A673 (cell line): ENCODE results near the gene NTNG1. TPM values are rescaled to one million over a fixed set of nuclear protein-coding genes. Genes with fewer than 3 reads are reported as not detected.
A peak's percentile ranks its signal among the peaks of the same experiment; 100 is the strongest.

Experiments
- BruUV-seq: library from RNA; stranded (reverse); fragments of 400-500 nt; replicated peaks from 2 replicates; lab custom pipeline; 2021; lab: Mats Ljungman, UMichigan
- CTCF ChIA-PET: fragments of 300-600 bp; sonication (Branson Sonifier 250); formaldehyde crosslinking; loops from one replicate; lab custom pipeline; 2022; ENCODE audit warnings: antibody characterized with exemption; lab: Charles Lee
- POLR2A ChIA-PET: fragments of 300-600 bp; sonication (Branson Sonifier 250); formaldehyde crosslinking; loops from one replicate; lab custom pipeline; 2022; ENCODE audit warnings: antibody characterized with exemption; ENCODE audit not compliant: low non-redundant PET; lab: Charles Lee
- DNase-seq: peaks from one replicate; pipeline ENCODE4 v3.0.0-alpha.2; 2015; ENCODE audit warnings: low spot score
- H3K27ac ChIP-seq: fragments of 200-600 bp; sonication (generic); 2 replicates; pipeline ENCODE4 v1.5.1; 2016; ENCODE audit warnings: mixed run types, low read depth, mild to moderate bottlenecking, mixed read lengths, antibody characterized with exemption, low read length; ENCODE audit not compliant: poor library complexity, severe bottlenecking
- H3K27me3 ChIP-seq: fragments of 200-600 bp; sonication (generic); replicated peaks from 2 replicates; pipeline ENCODE4 v1.6.1; 2017; ENCODE audit warnings: mixed run types, low read depth, mild to moderate bottlenecking, mixed read lengths, antibody characterized with exemption, low read length; ENCODE audit not compliant: insufficient read depth, poor library complexity
- H3K36me3 ChIP-seq: fragments of 200-600 bp; sonication (generic); 2 replicates; pipeline ENCODE4 v1.6.1; 2016; ENCODE audit warnings: mixed run types, mild to moderate bottlenecking, mixed read lengths, antibody characterized with exemption, low read length; ENCODE audit not compliant: insufficient read depth, poor library complexity, severe bottlenecking
- H3K4me1 ChIP-seq: fragments of 200-600 bp; sonication (generic); 2 replicates; pipeline ENCODE4 v1.6.1; 2017; ENCODE audit warnings: mixed run types, mild to moderate bottlenecking, mixed read lengths, antibody characterized with exemption, low read length; ENCODE audit not compliant: insufficient read depth, poor library complexity, severe bottlenecking
- H3K4me3 ChIP-seq: fragments of 200-600 bp; sonication (generic); 2 replicates; pipeline ENCODE4 v1.5.1; 2016; ENCODE audit warnings: low read depth, mixed run types, mild to moderate bottlenecking, mixed read lengths, low read length; ENCODE audit not compliant: poor library complexity, severe bottlenecking
- H3K9me3 ChIP-seq: fragments of 200-600 bp; sonication (generic); 2 replicates; pipeline ENCODE4 v1.6.1; 2016; ENCODE audit warnings: mixed run types, low read depth, mild to moderate bottlenecking, mixed read lengths, antibody characterized with exemption, low read length; ENCODE audit not compliant: poor library complexity, severe bottlenecking
- CTCF ChIP-seq: fragments of 300-800, 200-600 bp; sonication (generic); conservative IDR thresholded peaks from 2 replicates; pipeline ENCODE4 v1.5.1; 2017; ENCODE audit warnings: low read depth, mild to moderate bottlenecking, antibody characterized with exemption, low read length, moderate library complexity, mixed read lengths
- EZH2 ChIP-seq: fragments of 200-600 bp; sonication (generic); IDR thresholded peaks from 2 replicates; pipeline ENCODE4 v1.6.1; 2017; ENCODE audit warnings: borderline replicate concordance, low read depth, mild to moderate bottlenecking, mixed read lengths, antibody characterized with exemption, low read length; ENCODE audit not compliant: poor library complexity, severe bottlenecking
- intact Hi-C: fragments of 100-400 bp; cut with micrococcal nuclease; formaldehyde crosslinking; loops from one replicate; pipeline ENCODE4 v1.10.0; 2022; ENCODE audit not compliant: unreplicated experiment
- total RNA-seq: library from RNA; stranded (reverse); gene quantifications from 2 replicates; pipeline ENCODE4 v1.2.3, GENCODE V29; 2021

Gene NTNG1
- total RNA-seq, 1 experiment from 2014 or later: 91.5 TPM

- TF ChIP-seq CTCF: no peak
- no peak for TF ChIP-seq EZH2
- Histone ChIP-seq H3K9me3 (peaks cover 11% of the 10 kb centered on the region), H3K27me3 (no peaks in the 10 kb centered on the region), H3K27ac (no peak overlapping the region), H3K36me3 (peaks cover 14% of the 10 kb centered on the region), H3K4me3 (no peak overlapping the region), H3K4me1 (peaks cover 11% of the 10 kb centered on the region)
- POLR2A ChIA-PET: no interaction called here
- intact Hi-C loops: no loop called here
- no peak for DNase-seq
- CTCF ChIA-PET: no interaction called here
- no TSS peak for BruUV-seq
Measured at GRCh38 chr1:107401704-107402103, 260.9 kb downstream of the NTNG1 start.

GRCh38 chr1:107404756-107405155, 263.9 kb downstream of the NTNG1 start:
- intact Hi-C loops: no loop called here
- no peak overlapping the region for H3K27ac ChIP-seq
- no peak overlapping the region for H3K4me3 ChIP-seq
- H3K27me3 ChIP-seq: no peaks in the 10 kb centered on the region
- peaks cover 11% of the 10 kb centered on the region for H3K4me1 ChIP-seq
- POLR2A ChIA-PET: no interaction called here
- no peaks in the 10 kb centered on the region for H3K9me3 ChIP-seq
- no peak for DNase-seq
- CTCF ChIA-PET: no interaction called here
- no peak for TF ChIP-seq EZH2
- no peak for TF ChIP-seq CTCF
- H3K36me3 ChIP-seq: no peaks in the 10 kb centered on the region
- BruUV-seq: no TSS peak

- ChIA-PET POLR2A (no interaction called here), CTCF (no interaction called here)
- Histone ChIP-seq H3K27me3 (no peaks in the 10 kb centered on the region), H3K36me3 (no peaks in the 10 kb centered on the region), H3K4me3 (no peak overlapping the region), H3K27ac (no peak overlapping the region), H3K9me3 (no peaks in the 10 kb centered on the region), H3K4me1 (peaks cover 11% of the 10 kb centered on the region)
- TF ChIP-seq EZH2: no peak
- TF ChIP-seq CTCF: no peak
- no TSS peak for BruUV-seq
- peak; percentile 18 for DNase-seq
- intact Hi-C loops: no loop called here
Measured at GRCh38 chr1:107405236-107405635, 264.4 kb downstream of the NTNG1 start.
